Measurements from ENCODE around the gene GASK1A.

Gene GASK1A

DNA sequence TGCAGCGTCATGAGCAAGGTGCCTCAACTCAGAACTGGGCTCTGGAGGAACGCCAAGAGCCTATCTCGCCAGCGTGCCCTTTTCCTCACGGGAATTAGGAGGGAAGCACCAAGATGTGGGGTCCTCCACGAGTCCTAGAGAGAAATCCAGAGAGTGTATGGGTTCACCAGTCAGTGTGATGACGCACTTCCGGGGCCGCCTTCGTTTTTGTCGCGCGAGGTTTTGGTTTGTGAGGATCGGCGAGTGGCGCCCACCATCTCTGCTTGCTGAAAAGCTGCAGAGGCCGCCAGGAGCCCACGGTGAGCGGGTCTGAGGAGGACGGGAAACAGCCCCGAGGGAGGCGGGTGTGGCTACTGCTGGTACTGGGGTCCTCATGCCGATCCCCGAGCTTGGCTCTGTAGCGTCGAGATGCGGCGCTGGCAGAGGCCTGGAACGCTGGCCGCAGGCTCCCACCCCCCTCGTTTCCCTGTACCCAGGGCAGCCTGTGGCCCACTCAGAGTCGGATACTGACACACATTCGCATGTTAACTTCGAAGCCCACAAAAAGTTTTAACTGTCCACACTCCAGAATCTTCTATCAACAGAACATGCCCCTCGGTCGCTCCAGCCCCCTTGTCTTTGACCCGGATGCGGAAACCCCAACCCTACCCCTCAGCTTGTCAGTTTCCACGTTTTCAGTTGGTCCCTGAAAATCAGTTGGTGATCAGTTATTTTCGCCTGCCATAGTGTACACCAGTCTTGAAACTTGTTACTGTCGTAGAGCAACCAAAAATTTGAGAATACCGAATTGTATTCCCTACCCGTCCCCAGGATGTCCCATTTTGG lies 42.7 kb upstream of the GASK1A start:
- TF ChIP-seq, protein P1, sequence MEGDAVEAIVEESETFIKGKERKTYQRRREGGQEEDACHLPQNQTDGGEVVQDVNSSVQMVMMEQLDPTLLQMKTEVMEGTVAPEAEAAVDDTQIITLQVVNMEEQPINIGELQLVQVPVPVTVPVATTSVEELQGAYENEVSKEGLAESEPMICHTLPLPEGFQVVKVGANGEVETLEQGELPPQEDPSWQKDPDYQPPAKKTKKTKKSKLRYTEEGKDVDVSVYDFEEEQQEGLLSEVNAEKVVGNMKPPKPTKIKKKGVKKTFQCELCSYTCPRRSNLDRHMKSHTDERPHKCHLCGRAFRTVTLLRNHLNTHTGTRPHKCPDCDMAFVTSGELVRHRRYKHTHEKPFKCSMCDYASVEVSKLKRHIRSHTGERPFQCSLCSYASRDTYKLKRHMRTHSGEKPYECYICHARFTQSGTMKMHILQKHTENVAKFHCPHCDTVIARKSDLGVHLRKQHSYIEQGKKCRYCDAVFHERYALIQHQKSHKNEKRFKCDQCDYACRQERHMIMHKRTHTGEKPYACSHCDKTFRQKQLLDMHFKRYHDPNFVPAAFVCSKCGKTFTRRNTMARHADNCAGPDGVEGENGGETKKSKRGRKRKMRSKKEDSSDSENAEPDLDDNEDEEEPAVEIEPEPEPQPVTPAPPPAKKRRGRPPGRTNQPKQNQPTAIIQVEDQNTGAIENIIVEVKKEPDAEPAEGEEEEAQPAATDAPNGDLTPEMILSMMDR (IDR thresholded peaks at IDR 0.05; ENCODE audit: poor library complexity, severe bottlenecking) = no peak
- Histone ChIP-seq H3K9me3 (ENCODE audit: severe bottlenecking) (no peaks in the 10 kb centered on the region), H3K4me1 (ENCODE audit: insufficient read depth, poor library complexity, severe bottlenecking) (peaks cover 5% of the 10 kb centered on the region), H3K27me3 (ENCODE audit: insufficient read depth, poor library complexity, severe bottlenecking) (no peaks in the 10 kb centered on the region), H3K27ac (ENCODE audit: poor library complexity, severe bottlenecking) (no peak overlapping the region), H3K4me3 (ENCODE audit: severe bottlenecking) (peak overlapping the region; percentile 51), H3K36me3 (ENCODE audit: low read depth) (peaks cover 24% of the 10 kb centered on the region)
- ATAC-seq (ENCODE audit: low read depth) (peak; percentile 95), DNase-seq (ENCODE audit: low spot score) (peak; percentile 79)

DNA sequence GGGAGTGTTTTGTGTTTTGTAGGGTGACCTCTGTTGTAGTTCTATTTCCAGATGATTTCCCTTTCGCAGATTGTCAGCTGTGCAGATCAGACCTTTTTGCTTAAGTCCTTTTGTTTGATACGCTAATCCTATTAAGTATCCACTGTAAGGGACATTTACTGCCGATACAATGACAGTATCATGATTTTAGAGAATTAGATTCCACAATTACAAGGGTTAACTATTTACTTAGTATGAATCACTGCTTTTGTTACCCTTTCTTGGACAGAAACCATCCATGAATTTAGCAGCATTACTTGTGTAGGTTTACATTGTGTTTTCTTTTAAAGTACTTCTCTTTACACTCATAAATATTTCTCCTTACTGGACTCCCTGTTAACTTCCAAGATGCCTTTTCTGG lies 41.8 kb upstream of the GASK1A start:
- DNase-seq (ENCODE audit: low spot score) (no peak), ATAC-seq (ENCODE audit: low read depth) (no peak)
- peaks cover 33% of the 10 kb centered on the region for H3K36me3 ChIP-seq (ENCODE audit: low read depth)
- H3K27ac ChIP-seq (ENCODE audit: poor library complexity, severe bottlenecking) = no peak overlapping the region
- TF ChIP-seq, protein P1 (IDR thresholded peaks at IDR 0.05; ENCODE audit: poor library complexity, severe bottlenecking) = no peak
- no peaks in the 10 kb centered on the region for H3K9me3 ChIP-seq (ENCODE audit: severe bottlenecking)
- H3K4me1 ChIP-seq (ENCODE audit: insufficient read depth, poor library complexity, severe bottlenecking) = peaks cover 5% of the 10 kb centered on the region
- no peaks in the 10 kb centered on the region for H3K27me3 ChIP-seq (ENCODE audit: insufficient read depth, poor library complexity, severe bottlenecking)
- H3K4me3 ChIP-seq (ENCODE audit: severe bottlenecking) = no peak overlapping the region

DNA sequence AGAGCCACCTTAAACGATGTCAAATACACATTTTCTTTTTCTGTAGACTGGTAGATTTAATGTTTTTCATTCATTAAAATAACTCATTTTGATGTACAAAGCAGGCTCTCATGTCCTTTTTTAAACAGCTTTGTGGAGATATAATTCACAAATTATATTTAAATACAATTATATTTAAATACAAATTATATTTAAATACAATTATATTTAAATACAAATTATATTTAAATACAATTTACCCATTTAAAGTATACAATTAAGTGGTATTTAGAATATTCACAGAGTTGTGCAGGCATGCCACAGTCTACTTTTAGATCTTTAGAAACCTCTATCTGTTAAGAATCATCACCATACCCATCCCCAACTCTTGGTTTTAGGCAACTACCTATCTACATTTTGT lies 36.4 kb upstream of the GASK1A start:
- Histone ChIP-seq H3K4me1 (ENCODE audit: insufficient read depth, poor library complexity, severe bottlenecking) (no peaks in the 10 kb centered on the region), H3K36me3 (ENCODE audit: low read depth) (peaks cover 70% of the 10 kb centered on the region), H3K4me3 (ENCODE audit: severe bottlenecking) (no peak overlapping the region), H3K27ac (ENCODE audit: poor library complexity, severe bottlenecking) (no peak overlapping the region), H3K9me3 (ENCODE audit: severe bottlenecking) (no peaks in the 10 kb centered on the region), H3K27me3 (ENCODE audit: insufficient read depth, poor library complexity, severe bottlenecking) (no peaks in the 10 kb centered on the region)
- TF ChIP-seq, protein P1 (IDR thresholded peaks at IDR 0.05; ENCODE audit: poor library complexity, severe bottlenecking) = no peak
- ATAC-seq (ENCODE audit: low read depth) = no peak
- no peak for DNase-seq (ENCODE audit: low spot score)

DNA sequence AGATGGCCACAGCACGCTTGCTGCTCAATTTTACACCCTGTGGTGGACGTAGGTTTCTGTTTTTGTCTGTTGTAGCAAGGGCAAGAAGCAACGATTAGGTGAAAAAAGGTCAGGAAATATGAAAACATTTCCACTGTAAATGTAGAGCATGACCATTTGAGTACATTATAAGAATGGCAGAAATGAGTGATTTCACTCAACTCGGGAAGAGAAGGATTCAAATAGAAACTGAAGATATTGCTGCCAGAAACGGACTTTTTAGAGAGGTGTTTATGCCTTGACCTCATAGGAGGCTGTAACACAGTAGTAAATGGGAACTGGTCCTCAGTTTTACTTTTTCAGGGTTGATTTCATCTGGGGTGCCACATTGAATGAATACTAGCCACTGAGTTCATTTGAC lies 33.1 kb upstream of the GASK1A start:
- Histone ChIP-seq H3K36me3 (ENCODE audit: low read depth) (peaks cover 47% of the 10 kb centered on the region), H3K4me1 (ENCODE audit: insufficient read depth, poor library complexity, severe bottlenecking) (no peaks in the 10 kb centered on the region), H3K9me3 (ENCODE audit: severe bottlenecking) (no peaks in the 10 kb centered on the region), H3K4me3 (ENCODE audit: severe bottlenecking) (no peak overlapping the region), H3K27me3 (ENCODE audit: insufficient read depth, poor library complexity, severe bottlenecking) (no peaks in the 10 kb centered on the region), H3K27ac (ENCODE audit: poor library complexity, severe bottlenecking) (no peak overlapping the region)
- ATAC-seq (ENCODE audit: low read depth) (no peak), DNase-seq (ENCODE audit: low spot score) (no peak)
- TF ChIP-seq, protein P1 (IDR thresholded peaks at IDR 0.05; ENCODE audit: poor library complexity, severe bottlenecking) = no peak

DNA sequence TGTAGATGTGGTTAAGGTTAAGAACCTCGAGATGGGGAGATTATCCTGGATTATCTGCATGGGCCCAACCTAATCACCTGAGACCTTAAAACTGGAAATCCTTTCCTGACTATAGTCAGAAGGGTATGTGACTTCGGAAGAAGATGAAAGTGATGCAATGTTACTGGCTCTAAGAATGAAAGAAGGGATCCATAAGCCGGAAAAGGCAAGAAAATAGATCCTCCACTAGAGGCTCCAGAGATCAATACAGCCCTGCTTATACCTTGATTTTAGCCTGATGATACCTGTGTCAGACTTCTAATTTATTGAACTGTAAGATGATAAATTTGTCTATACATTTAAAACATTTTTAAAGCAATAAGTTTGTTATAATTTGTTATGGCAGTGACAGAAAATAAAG lies 21.5 kb upstream of the GASK1A start:
- peaks cover 8% of the 10 kb centered on the region; the same call in 1 of the 2 replicates for H3K36me3 ChIP-seq (ENCODE audit: low read depth)
- H3K9me3 ChIP-seq (ENCODE audit: severe bottlenecking) = no peaks in the 10 kb centered on the region
- DNase-seq (ENCODE audit: low spot score) (no peak), ATAC-seq (ENCODE audit: low read depth) (no peak)
- H3K4me3 ChIP-seq (ENCODE audit: severe bottlenecking) = no peak overlapping the region
- H3K27ac ChIP-seq (ENCODE audit: poor library complexity, severe bottlenecking) = no peak overlapping the region
- TF ChIP-seq, protein P1 (IDR thresholded peaks at IDR 0.05; ENCODE audit: poor library complexity, severe bottlenecking) = peak; percentile 34
- H3K27me3 ChIP-seq (ENCODE audit: insufficient read depth, poor library complexity, severe bottlenecking) = no peaks in the 10 kb centered on the region
- no peaks in the 10 kb centered on the region for H3K4me1 ChIP-seq (ENCODE audit: insufficient read depth, poor library complexity, severe bottlenecking)
